IPS DF 6.9 (cell line): ENCODE measurements around the gene MYZAP.

Experiments used
- DNase-seq: peaks from one replicate; pipeline ENCODE4 v3.0.0-alpha.2; 2013; ENCODE audit warnings: low read depth, low spot score
- H3K27ac ChIP-seq: one replicate; pipeline ENCODE4 v1.5.1; 2013; ENCODE audit warnings: low read length, control low read depth
- H3K27me3 ChIP-seq: 2 replicates; pipeline ENCODE4 v1.6.1; 2013; ENCODE audit warnings: mild to moderate bottlenecking, low read length; ENCODE audit not compliant: control insufficient read depth, insufficient read depth
- H3K36me3 ChIP-seq: 2 replicates; pipeline ENCODE4 v1.6.1; 2013; ENCODE audit warnings: low read length; ENCODE audit not compliant: control insufficient read depth, insufficient read depth
- H3K4me1 ChIP-seq: 2 replicates; pipeline ENCODE4 v1.6.1; 2013; ENCODE audit warnings: low read length; ENCODE audit not compliant: control insufficient read depth, insufficient read depth
- H3K4me3 ChIP-seq: 2 replicates; pipeline ENCODE4 v1.5.1; 2013; ENCODE audit warnings: mild to moderate bottlenecking, low read length
- H3K9me3 ChIP-seq: 2 replicates; pipeline ENCODE4 v1.6.1; 2013; ENCODE audit warnings: low read length, inconsistent platforms; ENCODE audit not compliant: control insufficient read depth, insufficient read depth
- WGBS: extraction: QIAGEN DNeasy Blood & Tissue Kit; methylation state at CpG from one replicate; pipeline ENCODE4 v1.1.7; 2013; ENCODE audit warnings: mixed read lengths, missing lambda C conversion rate; ENCODE audit not compliant: insufficient read length, insufficient coverage; 5-methylcytosine and 5-hydroxymethylcytosine counted together

The MYZAP gene

GRCh38 chr15:57551715-57552677 lies 39.7 kb upstream of the MYZAP start:
- WGBS, result no CpG with 5 or more reads among the region's 16 CpGs
- Histone ChIP-seq H3K9me3 (no peaks in the 10 kb centered on the region), H3K27ac (no peak overlapping the region), H3K4me3 (no peak overlapping the region), H3K27me3 (no peaks in the 10 kb centered on the region), H3K36me3 (peaks cover 7% of the 10 kb centered on the region), H3K4me1 (peaks cover 8% of the 10 kb centered on the region)
- DNase-seq, result no peak

DNA sequence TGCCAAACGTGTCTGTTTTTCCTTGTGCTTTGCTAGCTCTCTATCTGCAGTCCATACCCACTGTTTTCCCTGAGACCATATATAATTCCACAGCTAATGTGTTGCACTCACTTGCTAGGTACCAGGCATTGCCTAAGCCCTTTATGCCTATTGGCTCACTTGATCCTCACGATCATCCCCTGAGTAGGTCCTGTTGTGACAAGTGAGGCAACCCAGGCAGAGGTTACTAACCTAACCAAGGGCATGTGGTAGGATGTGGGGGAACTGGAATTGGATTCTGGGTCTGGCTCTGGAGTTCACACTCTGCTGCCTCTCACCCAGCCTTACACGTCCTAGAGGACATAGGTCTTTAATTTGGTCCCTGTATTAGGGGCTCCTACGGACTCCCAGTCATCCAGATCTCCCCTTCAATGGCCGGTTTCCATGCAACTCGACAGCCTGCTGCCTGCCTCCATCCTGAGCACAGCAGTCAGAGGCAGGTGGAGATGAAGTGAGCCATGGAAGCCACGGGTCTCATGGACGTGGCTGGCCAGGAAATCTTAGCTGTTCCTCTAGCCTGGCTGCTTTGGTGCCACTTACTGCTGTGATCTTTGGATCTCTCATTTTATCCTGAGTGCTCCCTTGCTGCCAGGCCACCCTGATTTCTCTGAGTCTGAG lies 38.9 kb upstream of the MYZAP start:
- Histone ChIP-seq H3K4me1 (peaks cover 8% of the 10 kb centered on the region), H3K9me3 (no peaks in the 10 kb centered on the region), H3K27ac (no peak overlapping the region), H3K27me3 (no peaks in the 10 kb centered on the region), H3K36me3 (peaks cover 5% of the 10 kb centered on the region), H3K4me3 (no peak overlapping the region)
- no peak for DNase-seq
- WGBS, result no CpG with 5 or more reads among the region's 8 CpGs

GRCh38 chr15:57553526-57553925 lies 38.2 kb upstream of the MYZAP start:
- no peak for DNase-seq
- Histone ChIP-seq H3K4me3 (no peak overlapping the region), H3K4me1 (peaks cover 8% of the 10 kb centered on the region), H3K36me3 (peaks cover 5% of the 10 kb centered on the region), H3K27me3 (no peaks in the 10 kb centered on the region), H3K27ac (no peak overlapping the region), H3K9me3 (no peaks in the 10 kb centered on the region)
- no CpG with 5 or more reads among the region's 5 CpGs for WGBS

- no peaks in the 10 kb centered on the region for H3K27me3 ChIP-seq
- no peak for DNase-seq
- H3K4me3 ChIP-seq, result no peak overlapping the region
- no CpG with 5 or more reads among the region's 10 CpGs for WGBS
- H3K9me3 ChIP-seq, result no peaks in the 10 kb centered on the region
- no peaks in the 10 kb centered on the region for H3K36me3 ChIP-seq
- H3K27ac ChIP-seq, result no peak overlapping the region
- H3K4me1 ChIP-seq, result peaks cover 8% of the 10 kb centered on the region
These were observed 37.5 kb upstream of the MYZAP start for GRCh38 chr15:57554063-57554811.

GRCh38 chr15:57554812-57555179 lies 36.9 kb upstream of the MYZAP start:
- H3K36me3 ChIP-seq, result no peaks in the 10 kb centered on the region
- no peak for DNase-seq
- H3K4me3 ChIP-seq, result no peak overlapping the region
- H3K27me3 ChIP-seq, result no peaks in the 10 kb centered on the region
- H3K9me3 ChIP-seq, result no peaks in the 10 kb centered on the region
- H3K4me1 ChIP-seq, result peaks cover 8% of the 10 kb centered on the region
- H3K27ac ChIP-seq, result no peak overlapping the region
- WGBS, result no CpG with 5 or more reads among the region's 4 CpGs

- Histone ChIP-seq H3K27ac (no peak overlapping the region), H3K36me3 (no peaks in the 10 kb centered on the region), H3K4me3 (no peak overlapping the region), H3K9me3 (no peaks in the 10 kb centered on the region), H3K27me3 (no peaks in the 10 kb centered on the region), H3K4me1 (peaks cover 8% of the 10 kb centered on the region)
- WGBS, result no CpG with 5 or more reads among the region's 3 CpGs
- no peak for DNase-seq
These were observed 36.4 kb upstream of the MYZAP start for GRCh38 chr15:57555270-57555669.

- Histone ChIP-seq H3K27me3 (no peaks in the 10 kb centered on the region), H3K36me3 (no peaks in the 10 kb centered on the region), H3K4me1 (peaks cover 7% of the 10 kb centered on the region), H3K27ac (no peak overlapping the region), H3K9me3 (no peaks in the 10 kb centered on the region), H3K4me3 (no peak overlapping the region)
- no CpG with 5 or more reads among the region's 9 CpGs for WGBS
- no peak for DNase-seq
These were observed 35.7 kb upstream of the MYZAP start for GRCh38 chr15:57556040-57556439.

DNA sequence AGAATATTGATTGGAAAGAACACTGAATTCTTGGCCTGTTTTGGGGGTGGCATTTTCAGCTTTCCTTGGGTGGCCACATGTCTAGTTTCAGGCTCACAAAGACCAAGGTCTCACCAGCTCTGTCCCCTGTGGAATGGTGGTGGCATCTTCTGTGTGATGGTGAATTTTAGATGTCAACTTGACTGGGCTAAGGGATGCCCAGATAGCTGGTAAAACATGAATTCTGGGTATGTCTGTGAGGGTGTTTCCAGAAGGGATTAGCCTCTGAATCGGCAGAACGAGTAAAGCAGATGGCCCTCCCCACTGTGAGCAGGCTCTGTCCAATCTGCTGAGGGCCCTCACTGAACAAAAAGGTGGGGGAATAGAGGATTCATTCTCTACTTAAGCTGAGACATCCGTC lies 34.4 kb upstream of the MYZAP start:
- no peak for DNase-seq
- Histone ChIP-seq H3K4me1 (peaks cover 2% of the 10 kb centered on the region; the same call in 1 of the 2 replicates), H3K27me3 (no peaks in the 10 kb centered on the region), H3K4me3 (no peak overlapping the region), H3K27ac (no peak overlapping the region), H3K9me3 (no peaks in the 10 kb centered on the region), H3K36me3 (no peaks in the 10 kb centered on the region)
- WGBS, result no CpG with 5 or more reads among the region's 3 CpGs

DNA sequence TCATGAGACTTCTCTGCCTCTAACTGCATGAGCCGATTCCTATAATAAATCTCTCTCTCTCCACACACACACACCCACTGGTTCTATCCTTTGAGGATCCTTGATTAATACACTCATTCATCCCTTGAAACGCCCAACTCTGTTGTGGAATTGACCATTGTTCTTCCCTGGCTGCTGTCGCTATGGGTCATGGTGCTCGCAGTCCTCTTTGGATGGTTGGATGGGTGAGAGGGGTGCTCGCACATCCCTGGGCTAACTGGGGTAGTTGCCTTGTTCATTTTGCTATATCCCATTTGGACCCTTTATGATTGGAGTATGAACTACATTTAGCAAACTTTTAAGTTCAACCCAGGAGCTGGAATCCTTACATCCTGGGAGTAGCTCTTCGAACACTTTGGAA lies 33.9 kb upstream of the MYZAP start:
- no CpG with 5 or more reads among the region's 6 CpGs for WGBS
- no peak for DNase-seq
- no peaks in the 10 kb centered on the region for H3K27me3 ChIP-seq
- no peaks in the 10 kb centered on the region for H3K36me3 ChIP-seq
- no peak overlapping the region for H3K27ac ChIP-seq
- H3K4me3 ChIP-seq, result no peak overlapping the region
- H3K9me3 ChIP-seq, result no peaks in the 10 kb centered on the region
- no peaks in the 10 kb centered on the region for H3K4me1 ChIP-seq

DNA sequence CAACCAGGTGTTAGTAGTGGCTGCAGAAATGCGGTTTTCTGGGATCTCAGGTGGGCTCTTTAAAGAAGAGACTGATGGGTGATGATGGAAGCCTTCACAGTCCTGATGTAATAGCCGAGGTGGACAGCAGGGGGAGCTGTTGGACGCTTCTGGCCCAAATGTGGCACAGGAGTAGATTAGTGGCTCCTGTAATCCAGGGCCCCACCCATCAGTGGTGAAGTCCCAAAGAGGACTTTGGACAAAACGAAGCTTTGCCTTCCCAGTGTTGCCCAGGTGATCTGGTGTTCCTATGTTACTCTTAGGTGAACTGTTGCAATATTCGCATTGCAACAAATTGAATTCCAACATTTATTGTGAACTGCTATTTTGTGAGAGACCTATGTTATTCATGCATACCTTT lies 31.8 kb upstream of the MYZAP start:
- WGBS, result no CpG with 5 or more reads among the region's 5 CpGs
- DNase-seq, result no peak
- Histone ChIP-seq H3K4me1 (no peaks in the 10 kb centered on the region), H3K27me3 (no peaks in the 10 kb centered on the region), H3K36me3 (no peaks in the 10 kb centered on the region), H3K9me3 (no peaks in the 10 kb centered on the region), H3K27ac (no peak overlapping the region), H3K4me3 (no peak overlapping the region)
